ENCODE results near the gene ASB9.
"Not testable (repeated sequence)": the region's sequence is repeated elsewhere in the genome, so short reads cannot be mapped to it uniquely, and the experiment has no call there.

ASB9 gene

DNA sequence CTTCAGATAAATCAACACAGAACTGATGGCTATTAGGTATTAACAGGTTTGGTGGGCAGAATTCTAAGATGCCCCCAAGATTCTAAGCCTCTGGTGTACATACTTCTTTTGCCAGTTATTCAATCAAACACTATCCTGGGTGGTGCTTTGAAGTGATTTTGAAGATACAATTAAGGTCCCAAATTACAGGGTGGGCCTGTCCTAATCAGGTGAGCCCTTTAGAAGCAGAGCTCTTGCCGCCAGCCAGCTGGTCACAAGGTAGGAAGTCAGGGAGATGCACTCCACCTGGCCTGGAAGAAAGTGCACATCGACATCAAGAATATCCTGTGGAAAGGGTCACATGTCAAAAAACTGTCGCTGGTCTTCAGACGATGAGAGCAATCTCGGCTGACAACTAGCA, 29.5 kb downstream of the ASB9 start:
- DNase-seq = no peak

DNA sequence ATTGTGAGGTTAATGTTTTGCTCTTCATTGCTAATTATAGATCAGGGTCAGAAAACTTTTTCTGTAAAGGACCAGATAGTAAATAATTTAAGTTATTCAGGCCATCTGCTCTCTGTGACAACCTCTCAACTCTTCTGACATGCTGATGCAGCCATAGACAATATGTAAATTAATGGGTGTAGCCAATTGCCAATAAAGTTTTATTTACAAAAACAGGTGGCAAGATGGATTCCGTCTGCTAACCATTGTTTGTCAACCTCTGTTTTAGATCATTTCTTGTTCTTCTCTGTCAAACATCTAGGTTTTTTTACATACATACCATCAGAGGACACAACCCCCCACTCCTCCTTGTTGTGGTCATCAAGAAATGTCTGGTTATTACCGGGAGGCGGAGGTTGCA, 33.7 kb downstream of the ASB9 start:
- DNase-seq = no peak

GRCh38 chrX:15235001-15235400, 34.9 kb downstream of the ASB9 start:
- no peak for DNase-seq

- no peak for DNase-seq
These were observed 36.4 kb downstream of the ASB9 start for GRCh38 chrX:15233416-15234015.

- DNase-seq = no peak
These were observed 45.1 kb downstream of the ASB9 start for GRCh38 chrX:15224747-15225146.

GRCh38 chrX:15221321-15221720, 48.6 kb downstream of the ASB9 start:
- DNase-seq = no peak

DNA sequence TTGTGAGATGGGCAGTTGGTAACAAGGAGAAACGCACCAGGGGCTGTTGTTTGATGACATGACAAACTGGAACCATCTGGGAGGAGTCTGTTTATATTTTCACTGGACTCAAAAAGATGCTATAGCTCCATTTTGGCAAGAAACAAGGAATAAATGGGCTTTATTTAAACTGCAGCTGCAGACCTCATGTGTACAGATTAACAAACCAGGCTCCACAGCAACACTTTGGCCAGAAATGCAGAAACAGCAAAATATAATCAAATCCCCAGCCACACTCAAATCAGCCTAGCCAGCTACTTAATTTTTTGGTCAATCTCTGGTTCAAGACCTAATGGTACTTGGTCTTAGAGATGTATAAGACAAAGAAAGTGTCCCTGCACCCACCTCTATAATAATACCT, 52.7 kb downstream of the ASB9 start:
- no peak for DNase-seq

GRCh38 chrX:15216280-15216679, 53.6 kb downstream of the ASB9 start:
- DNase-seq = no peak

GRCh38 chrX:15215366-15215765, 54.5 kb downstream of the ASB9 start:
- DNase-seq = no peak

GRCh38 chrX:15214588-15214987, 55.3 kb downstream of the ASB9 start:
- no peak for DNase-seq

GRCh38 chrX:15209096-15209495, 60.8 kb downstream of the ASB9 start:
- no peak for DNase-seq

DNA sequence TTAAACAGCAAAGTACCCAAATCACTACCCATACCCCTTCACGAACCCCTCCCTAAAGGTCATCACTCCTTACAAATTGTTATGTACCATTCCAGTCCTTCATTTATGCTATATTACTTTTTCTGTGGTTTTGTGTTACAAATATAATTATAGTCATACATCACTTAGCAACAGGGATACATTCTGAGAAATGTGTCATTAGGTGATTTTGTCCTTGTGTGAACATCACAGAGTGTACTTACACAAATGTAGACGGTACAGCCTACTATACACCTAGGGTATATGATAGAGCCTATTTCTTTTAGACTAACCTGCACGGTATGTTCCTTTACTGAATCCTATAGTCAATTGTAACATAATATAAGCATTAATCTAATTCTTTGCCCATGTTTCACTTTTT, 61.9 kb downstream of the ASB9 start:
- no peak for DNase-seq

- DNase-seq = peak; percentile 61
These were observed 62.5 kb downstream of the ASB9 start for GRCh38 chrX:15207384-15207783.

- DNase-seq = peak; percentile 46
These were observed 63.6 kb downstream of the ASB9 start for GRCh38 chrX:15206306-15206705.

GRCh38 chrX:15204130-15204751, 65.6 kb downstream of the ASB9 start:
- DNase-seq = no peak

DNA sequence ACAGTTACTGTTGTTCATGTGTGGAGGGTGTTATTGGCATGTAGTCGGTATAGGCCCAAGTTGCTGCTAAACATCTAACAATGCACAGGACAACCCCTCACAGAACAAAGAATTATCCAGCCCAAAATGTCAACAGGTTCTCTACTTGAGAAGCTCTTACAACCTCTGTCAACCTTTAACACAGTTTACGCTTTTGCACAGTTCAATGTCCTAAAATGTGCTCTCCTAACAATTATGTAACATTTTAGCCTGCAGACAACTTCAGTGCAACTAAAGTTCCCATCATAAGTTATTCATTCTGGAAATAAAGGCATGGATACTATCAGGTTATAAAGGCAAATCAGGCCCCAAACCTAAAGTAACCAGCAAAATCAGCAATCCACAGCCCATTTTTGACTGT, 66.2 kb downstream of the ASB9 start:
- no peak for DNase-seq

DNA sequence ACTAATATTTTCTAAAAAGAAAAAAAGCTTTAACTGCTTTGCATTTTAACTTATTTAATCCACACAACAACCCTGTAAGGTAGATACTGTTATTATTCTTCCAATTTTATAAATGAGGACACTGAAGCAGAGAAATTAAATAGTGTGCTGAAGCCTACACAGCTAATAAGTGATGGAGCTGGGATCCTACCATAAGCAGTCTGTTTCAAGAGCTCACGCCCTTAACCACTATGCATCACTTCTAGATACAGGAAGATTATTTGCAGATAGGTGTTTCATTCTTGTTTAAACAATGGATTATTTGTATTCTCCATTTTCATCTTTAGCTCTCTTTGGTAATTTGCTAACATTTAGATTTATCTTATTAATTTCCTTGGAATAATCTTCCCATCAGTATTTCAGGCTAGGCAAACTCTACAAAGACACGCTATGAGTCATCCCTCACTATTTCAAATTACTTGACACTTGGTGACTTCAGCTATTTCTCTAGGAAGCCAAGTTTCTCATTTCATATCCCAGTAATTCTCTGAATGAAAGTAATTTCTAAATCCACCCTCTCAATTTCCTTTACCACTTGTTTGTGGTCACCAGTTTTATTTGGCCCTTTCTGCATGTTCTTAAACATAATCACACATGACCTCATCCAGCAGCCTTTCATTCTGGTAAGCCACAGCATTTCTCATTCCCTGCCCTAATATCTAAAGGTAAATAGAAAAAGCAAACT, 67.3 kb downstream of the ASB9 start:
- no peak for DNase-seq

GRCh38 chrX:15200871-15201270, 69.0 kb downstream of the ASB9 start:
- no peak for DNase-seq

DNA sequence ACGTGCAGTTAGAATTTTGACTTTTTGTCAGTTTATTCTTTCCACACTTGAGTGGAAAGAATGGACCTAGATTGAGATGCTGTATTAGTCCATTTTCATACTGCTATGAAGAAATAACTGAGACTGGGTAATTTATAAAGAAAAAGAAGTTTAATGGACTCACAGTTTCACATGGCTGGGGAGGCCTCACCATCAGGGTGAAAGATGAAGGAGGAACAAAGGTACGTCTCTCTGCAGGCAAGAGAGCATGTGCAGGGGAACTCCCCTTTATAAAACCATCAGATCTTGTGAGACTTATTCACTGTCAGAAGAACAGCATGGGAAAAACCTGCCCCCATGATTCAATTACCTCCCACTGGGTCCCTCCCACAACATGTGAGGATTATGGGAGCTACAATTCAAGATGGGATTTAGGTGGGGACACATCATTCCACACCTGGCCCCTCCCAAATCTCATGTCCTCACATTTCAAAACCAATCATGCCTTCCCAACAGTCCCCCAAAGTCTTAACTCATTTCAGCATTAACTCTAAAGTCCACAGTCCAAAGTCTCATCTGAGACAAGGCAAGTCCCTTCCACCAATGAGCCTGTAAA, 71.2 kb downstream of the ASB9 start:
- not testable (repeated sequence) for DNase-seq

GRCh38 chrX:15194146-15194545, 75.7 kb downstream of the ASB9 start:
- DNase-seq = no peak
